Skeletal muscle tissue (tissue), 4 donors: ENCODE results near the gene PFDN2. TPM values are rescaled to one million over a fixed set of nuclear protein-coding genes. Genes with fewer than 3 reads are reported as not detected.

Experiments used
- H3K27ac ChIP-seq: one replicate; pipeline ENCODE4 v1.7.0; 2013; ENCODE audit warnings: mild to moderate bottlenecking, low read depth, low read length, inconsistent platforms
- H3K27me3 ChIP-seq, 3 donors: one replicate each; pipeline ENCODE4 v1.7.0; 2013; ENCODE audit warnings: low read length in 3 of 3; ENCODE audit not compliant: control insufficient read depth in 3 of 3, insufficient read depth in 3 of 3
- H3K36me3 ChIP-seq, 3 donors: one replicate each; pipeline ENCODE4 v1.7.0; 2013; ENCODE audit warnings: low read length in 3 of 3; ENCODE audit not compliant: control insufficient read depth in 3 of 3, insufficient read depth in 3 of 3
- H3K4me1 ChIP-seq, 3 donors: one replicate each; pipeline ENCODE4 v1.7.0; 2013; ENCODE audit warnings: low read length in 3 of 3, mild to moderate bottlenecking in 3 of 3; ENCODE audit not compliant: control insufficient read depth in 3 of 3, insufficient read depth in 3 of 3
- H3K4me3 ChIP-seq, 3 donors: one replicate each; pipeline ENCODE4 v1.7.0; 2013; ENCODE audit warnings: low read length in 3 of 3
- H3K9ac ChIP-seq, 3 donors: one replicate each; pipeline ENCODE4 v1.7.0; 2013; ENCODE audit warnings: low read length in 3 of 3, mild to moderate bottlenecking in 3 of 3, moderate library complexity in 2 of 3, low read depth in 1 of 3
- H3K9me3 ChIP-seq, 3 donors: one replicate each; pipeline ENCODE4 v1.7.0; 2013; ENCODE audit warnings: low read length in 3 of 3; ENCODE audit not compliant: control insufficient read depth in 3 of 3
- total RNA-seq: library from RNA; depleted of rRNA; stranded (reverse); fragments of >200 nt; gene quantifications from one replicate; pipeline ENCODE4 v1.2.3, GENCODE V29; 2014
- donor health status: Osteomylitis.

The PFDN2 gene
- total RNA-seq, 1 donor from 2014 or later: 36.5 TPM

GRCh38 chr1:161074676-161075368 is 43.0 kb downstream of the PFDN2 start:
- Histone ChIP-seq H3K27me3 (peaks cover 2 to 9% (median 5%) of the 10 kb centered on the region in 3 donors), H3K27ac (no peak overlapping the region), H3K4me1 (no peaks in the 10 kb centered on the region), H3K4me3 (no peak overlapping the region), H3K9ac (no peak overlapping the region), H3K36me3 (no peaks in the 10 kb centered on the region), H3K9me3 (no peaks in the 10 kb centered on the region)

GRCh38 chr1:161073474-161074121 is 44.2 kb downstream of the PFDN2 start:
- no peaks in the 10 kb centered on the region for H3K9me3 ChIP-seq
- peaks cover 0 to 2% (median 2%) of the 10 kb centered on the region in 3 donors for H3K27me3 ChIP-seq
- no peak overlapping the region for H3K27ac ChIP-seq
- H3K4me3 ChIP-seq: no peak overlapping the region
- no peaks in the 10 kb centered on the region for H3K4me1 ChIP-seq
- H3K36me3 ChIP-seq: no peaks in the 10 kb centered on the region
- no peak overlapping the region for H3K9ac ChIP-seq

GRCh38 chr1:161072751-161073449 is 44.9 kb downstream of the PFDN2 start:
- Histone ChIP-seq H3K9me3 (no peaks in the 10 kb centered on the region), H3K27ac (no peak overlapping the region), H3K4me3 (no peak overlapping the region), H3K9ac (no peak overlapping the region), H3K4me1 (no peaks in the 10 kb centered on the region), H3K27me3 (peaks cover 0 to 2% (median 2%) of the 10 kb centered on the region in 3 donors), H3K36me3 (no peaks in the 10 kb centered on the region)

- Histone ChIP-seq H3K4me1 (no peaks in the 10 kb centered on the region), H3K27ac (no peak overlapping the region), H3K27me3 (peaks cover 0 to 2% (median 2%) of the 10 kb centered on the region in 3 donors), H3K36me3 (no peaks in the 10 kb centered on the region), H3K4me3 (no peak overlapping the region), H3K9me3 (no peaks in the 10 kb centered on the region), H3K9ac (peak overlapping the region in 1 of 3 donors; percentile 8)
Observed at GRCh38 chr1:161071886-161072371, 45.9 kb downstream of the PFDN2 start.

- H3K27ac ChIP-seq: no peak overlapping the region
- no peak overlapping the region for H3K9ac ChIP-seq
- peaks cover 2 to 5% (median 3%) of the 10 kb centered on the region in 3 donors for H3K27me3 ChIP-seq
- H3K4me3 ChIP-seq: no peak overlapping the region
- H3K4me1 ChIP-seq: no peaks in the 10 kb centered on the region
- no peaks in the 10 kb centered on the region for H3K36me3 ChIP-seq
- H3K9me3 ChIP-seq: no peaks in the 10 kb centered on the region
Observed at GRCh38 chr1:161070761-161071160, 47.1 kb downstream of the PFDN2 start.

GRCh38 chr1:161069731-161070270 is 48.0 kb downstream of the PFDN2 start, which contains the start of gene ARHGAP30:
Gene ARHGAP30, minus strand, starts transcription at chr1:161069891. Its CDS starts 267 bp downstream, at chr1:161069624.
- no peaks in the 10 kb centered on the region for H3K9me3 ChIP-seq
- H3K4me3 ChIP-seq: peak within 1 kb of the TSS in 2 of 3 donors; percentile 46 to 56
- no peaks in the 10 kb centered on the region for H3K4me1 ChIP-seq
- H3K36me3 ChIP-seq: no peaks in the 10 kb centered on the region
- H3K27me3 ChIP-seq: peaks cover 2 to 8% (median 3%) of the 10 kb centered on the region in 3 donors
- H3K27ac ChIP-seq: peak within 1 kb of the TSS; percentile 51
- no peak within 1 kb of the TSS for H3K9ac ChIP-seq

- Histone ChIP-seq H3K27ac (peak overlapping the region; percentile 51), H3K27me3 (peaks cover 2 to 8% (median 3%) of the 10 kb centered on the region in 3 donors), H3K4me3 (peak overlapping the region in 2 of 3 donors; percentile 46 to 56), H3K9me3 (no peaks in the 10 kb centered on the region), H3K9ac (no peak overlapping the region), H3K36me3 (no peaks in the 10 kb centered on the region), H3K4me1 (no peaks in the 10 kb centered on the region)
Observed at GRCh38 chr1:161069241-161069640, 48.6 kb downstream of the PFDN2 start.

- Histone ChIP-seq H3K9me3 (no peaks in the 10 kb centered on the region), H3K4me1 (no peaks in the 10 kb centered on the region), H3K27ac (peak overlapping the region; percentile 51), H3K27me3 (peaks cover 2 to 12% (median 3%) of the 10 kb centered on the region in 3 donors), H3K36me3 (no peaks in the 10 kb centered on the region), H3K9ac (no peak overlapping the region), H3K4me3 (peak overlapping the region in 2 of 3 donors; percentile 46 to 56)
Observed at GRCh38 chr1:161068306-161069234, 49.3 kb downstream of the PFDN2 start.

GRCh38 chr1:161066694-161067093 is 51.1 kb downstream of the PFDN2 start:
- no peaks in the 10 kb centered on the region for H3K9me3 ChIP-seq
- H3K27ac ChIP-seq: no peak overlapping the region
- no peak overlapping the region for H3K4me3 ChIP-seq
- no peak overlapping the region for H3K9ac ChIP-seq
- peaks cover 2 to 15% (median 3%) of the 10 kb centered on the region in 3 donors for H3K27me3 ChIP-seq
- H3K4me1 ChIP-seq: no peaks in the 10 kb centered on the region
- no peaks in the 10 kb centered on the region for H3K36me3 ChIP-seq
